Caco-2 (cell line): ENCODE results near the gene MAF. TPM values are rescaled to one million over a fixed set of nuclear protein-coding genes. Genes with fewer than 3 reads are reported as not detected.

ENCODE experiments used
- BruUV-seq: library from RNA; stranded (reverse); fragments of 400-500 nt; replicated peaks from 2 replicates; lab custom pipeline; 2021; lab: Mats Ljungman, UMichigan
- CTCF ChIA-PET: fragments of 300-600 bp; sonication (Branson Sonifier 250); formaldehyde crosslinking; loops from one replicate; lab custom pipeline; 2022; ENCODE audit warnings: antibody characterized with exemption; lab: Charles Lee
- POLR2A ChIA-PET: fragments of 300-600 bp; sonication (Branson Sonifier 250); formaldehyde crosslinking; loops from one replicate; lab custom pipeline; 2022; ENCODE audit warnings: antibody characterized with exemption; lab: Charles Lee
- DNase-seq, 2 experiments: peaks; one replicate each; pipeline versions ENCODE4 v3.0.0 to v3.0.0-alpha.2; 2020 to 2022
- H3K27me3 ChIP-seq: replicated peaks from 2 replicates; pipeline ENCODE4 v1.6.0; 2011; ENCODE audit warnings: low read length; ENCODE audit not compliant: control insufficient read depth, insufficient read depth
- H3K36me3 ChIP-seq: 2 replicates; pipeline ENCODE4 v1.5.1; 2011; ENCODE audit warnings: low read length; ENCODE audit not compliant: control insufficient read depth, insufficient read depth
- H3K4me1 ChIP-seq: fragments of 250-450 bp; sonication (Bioruptor Pico); 2 replicates; pipeline ENCODE4 v1.5.1; 2020; ENCODE audit warnings: mild to moderate bottlenecking
- H3K4me3 ChIP-seq: 2 replicates; pipeline ENCODE4 v1.5.1; 2011; ENCODE audit warnings: low read depth, mild to moderate bottlenecking, control low read depth, low read length
- H3K9me3 ChIP-seq: fragments of 250-450 bp; sonication (Bioruptor Pico); 2 replicates; pipeline ENCODE4 v1.5.1; 2020; ENCODE audit warnings: mild to moderate bottlenecking, moderate library complexity
- H3K27ac Mint-ChIP-seq: one replicate; pipeline ENCODE4 v1.8.0; 2022; ENCODE audit warnings: mixed read lengths; ENCODE audit not compliant: unreplicated experiment
- H3K27me3 Mint-ChIP-seq: one replicate; pipeline ENCODE4 v1.8.0; 2022; ENCODE audit warnings: mixed read lengths; ENCODE audit not compliant: insufficient read depth, unreplicated experiment
- H3K36me3 Mint-ChIP-seq: one replicate; pipeline ENCODE4 v1.8.0; 2022; ENCODE audit warnings: mild to moderate bottlenecking, mixed read lengths; ENCODE audit not compliant: insufficient read depth, unreplicated experiment
- H3K4me1 Mint-ChIP-seq: one replicate; pipeline ENCODE4 v1.8.0; 2022; ENCODE audit warnings: low read depth, mixed read lengths; ENCODE audit not compliant: unreplicated experiment
- H3K4me3 Mint-ChIP-seq: one replicate; pipeline ENCODE4 v1.8.0; 2022; ENCODE audit warnings: mild to moderate bottlenecking, moderate library complexity, mixed read lengths; ENCODE audit not compliant: unreplicated experiment
- H3K9me3 Mint-ChIP-seq: one replicate; pipeline ENCODE4 v1.8.0; 2022; ENCODE audit warnings: mixed read lengths; ENCODE audit not compliant: unreplicated experiment
- CTCF ChIP-seq, 2 experiments: fragments of 200-600 bp in 1 of 2; IDR thresholded peaks; 1 replicate in 1 of 2; 2 replicates in 1 of 2; pipeline versions ENCODE4 v1.5.1 to v1.8.0; 2011 to 2022; ENCODE audit warnings: antibody characterized with exemption in 1 of 2, control low read depth in 1 of 2, inconsistent platforms in 1 of 2, low read depth in 1 of 2, low read length in 1 of 2, mild to moderate bottlenecking in 1 of 2, moderate library complexity in 1 of 2; ENCODE audit not compliant: insufficient read depth in 1 of 2, severe bottlenecking in 1 of 2, unreplicated experiment in 1 of 2
- intact Hi-C: fragments of 100-400 bp; cut with micrococcal nuclease; formaldehyde crosslinking; loops from one replicate; pipeline ENCODE4 v1.10.0; 2022; ENCODE audit not compliant: unreplicated experiment
- total RNA-seq: library from RNA; stranded (reverse); gene quantifications from 2 replicates; pipeline ENCODE4 v1.2.3, GENCODE V29; 2022

The MAF gene
- total RNA-seq, 1 experiment from 2014 or later: 3.6 TPM

GRCh38 chr16:79609861-79610260 is 9.3 kb upstream of the MAF start:
- no peaks in the 10 kb centered on the region for H3K36me3 ChIP-seq
- no TSS peak for BruUV-seq
- intact Hi-C loops: no loop called here
- TF ChIP-seq CTCF (IDR thresholded peaks at IDR 0.05; ENCODE audit: insufficient read depth in 1 of 2, low read depth in 1 of 2, low read length in 1 of 2, severe bottlenecking in 1 of 2, unreplicated experiment in 1 of 2): no peak
- POLR2A ChIA-PET: no interaction called here
- CTCF ChIA-PET: no interaction called here
- no peaks in the 10 kb centered on the region for H3K4me1 ChIP-seq
- no peaks in the 10 kb centered on the region for H3K9me3 Mint-ChIP-seq
- H3K4me3 ChIP-seq: no peak overlapping the region
- H3K9me3 ChIP-seq: no peaks in the 10 kb centered on the region
- peaks cover 13% of the 10 kb centered on the region for H3K27me3 Mint-ChIP-seq
- H3K36me3 Mint-ChIP-seq: no peaks in the 10 kb centered on the region
- no peaks in the 10 kb centered on the region for H3K4me1 Mint-ChIP-seq
- no peak overlapping the region for H3K4me3 Mint-ChIP-seq
- no peak overlapping the region for H3K27ac Mint-ChIP-seq
- peaks cover 1% of the 10 kb centered on the region; the same call in 1 of the 2 replicates for H3K27me3 ChIP-seq
- no peak for DNase-seq

DNA sequence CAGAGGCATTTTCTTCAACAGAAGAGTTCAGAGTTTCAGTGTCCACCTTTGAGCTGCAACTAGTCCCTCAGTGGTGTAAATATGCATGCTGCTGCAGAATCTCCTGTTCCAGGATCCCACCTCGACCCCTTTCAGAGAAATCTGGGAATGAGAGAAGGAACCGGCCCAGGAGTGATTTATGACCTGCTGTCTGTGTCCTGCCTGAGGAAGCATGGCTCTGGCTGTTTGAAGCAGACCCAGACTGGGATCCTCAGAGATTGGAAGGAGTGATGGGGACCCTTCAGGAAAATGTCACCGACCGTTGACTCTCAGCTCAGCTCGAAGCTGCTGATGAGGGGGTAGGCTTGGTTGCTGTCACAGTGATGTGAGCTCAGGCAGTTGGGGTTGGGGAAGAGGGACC is 8.4 kb upstream of the MAF start:
- TF ChIP-seq CTCF (IDR thresholded peaks at IDR 0.05; ENCODE audit: insufficient read depth in 1 of 2, low read depth in 1 of 2, low read length in 1 of 2, severe bottlenecking in 1 of 2, unreplicated experiment in 1 of 2): no peak
- Histone ChIP-seq H3K27me3 (peaks cover 1% of the 10 kb centered on the region; the same call in 1 of the 2 replicates), H3K4me3 (no peak overlapping the region), H3K9me3 (no peaks in the 10 kb centered on the region), H3K36me3 (no peaks in the 10 kb centered on the region), H3K4me1 (no peaks in the 10 kb centered on the region)
- Mint-ChIP-seq H3K27me3 (peaks cover 20% of the 10 kb centered on the region), H3K27ac (no peak overlapping the region), H3K9me3 (no peaks in the 10 kb centered on the region), H3K4me1 (no peaks in the 10 kb centered on the region), H3K36me3 (no peaks in the 10 kb centered on the region), H3K4me3 (no peak overlapping the region)
- ChIA-PET CTCF (no interaction called here), POLR2A (no interaction called here)
- no peak for DNase-seq
- intact Hi-C loops: no loop called here
- BruUV-seq: no TSS peak

GRCh38 chr16:79607587-79607986 is 7.0 kb upstream of the MAF start:
- Histone ChIP-seq H3K36me3 (no peaks in the 10 kb centered on the region), H3K27me3 (peaks cover 1% of the 10 kb centered on the region; the same call in 1 of the 2 replicates), H3K4me3 (no peak overlapping the region), H3K9me3 (no peaks in the 10 kb centered on the region), H3K4me1 (peaks cover 5% of the 10 kb centered on the region)
- Mint-ChIP-seq H3K4me3 (no peak overlapping the region), H3K36me3 (no peaks in the 10 kb centered on the region), H3K27ac (no peak overlapping the region), H3K4me1 (no peaks in the 10 kb centered on the region), H3K27me3 (peaks cover 21% of the 10 kb centered on the region), H3K9me3 (no peaks in the 10 kb centered on the region)
- intact Hi-C loops: no loop called here
- no TSS peak for BruUV-seq
- ChIA-PET CTCF (interaction anchor here (0.9 kb wide), 1 partner anchor 107 kb away, joined by 4 read pairs; no protein-coding TSS in a partner anchor), POLR2A (no interaction called here)
- DNase-seq: no peak
- TF ChIP-seq CTCF (IDR thresholded peaks at IDR 0.05; ENCODE audit: insufficient read depth in 1 of 2, low read depth in 1 of 2, low read length in 1 of 2, severe bottlenecking in 1 of 2, unreplicated experiment in 1 of 2): no peak
